GM18861 (cell line): ENCODE measurements around the gene ZNF148.

Experiments
- ATAC-seq: cut with Tn5 transposase; IDR thresholded peaks from one replicate; pipeline ENCODE4 v1.9.1; 2021; ENCODE audit not compliant: unreplicated experiment

ZNF148 gene

DNA sequence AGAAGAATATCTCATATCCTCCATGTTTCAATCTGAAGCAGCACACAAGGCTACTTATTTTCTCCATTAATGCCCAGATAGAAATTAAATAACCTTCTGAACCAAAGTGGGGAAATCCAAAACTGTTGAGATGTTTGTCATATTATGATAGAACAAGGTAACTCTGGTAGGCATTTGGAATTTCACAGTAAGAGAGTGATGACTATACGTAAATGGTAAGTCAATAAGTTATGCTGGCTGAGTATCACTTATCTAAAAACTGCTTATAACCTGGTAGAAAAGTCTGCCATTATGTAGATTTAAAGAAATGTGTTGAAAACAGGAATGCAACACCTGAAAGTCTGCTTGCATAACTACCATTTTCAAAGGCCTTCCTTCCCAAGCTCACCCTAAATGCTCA is 145.4 kb downstream of the ZNF148 start:
- no peak for ATAC-seq

DNA sequence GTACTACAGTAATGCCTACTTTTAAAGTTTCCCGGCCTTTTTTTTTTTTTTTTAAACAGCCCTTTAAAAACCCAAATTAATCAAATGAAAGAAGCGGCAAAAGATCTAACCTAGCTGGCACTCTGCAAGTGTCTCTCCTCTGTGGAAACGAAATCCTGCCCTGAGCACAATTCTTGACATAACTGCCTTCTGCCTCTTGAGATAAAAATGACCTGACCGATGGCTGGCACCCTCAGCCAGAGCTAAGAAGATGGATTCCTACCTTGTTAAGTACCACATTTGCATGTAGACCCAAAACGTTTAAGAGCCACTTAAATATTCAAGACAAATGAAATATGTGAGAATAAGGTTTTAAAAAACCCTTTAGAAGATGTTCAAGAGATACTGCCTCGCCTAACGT is 146.0 kb downstream of the ZNF148 start:
- ATAC-seq, result no peak

DNA sequence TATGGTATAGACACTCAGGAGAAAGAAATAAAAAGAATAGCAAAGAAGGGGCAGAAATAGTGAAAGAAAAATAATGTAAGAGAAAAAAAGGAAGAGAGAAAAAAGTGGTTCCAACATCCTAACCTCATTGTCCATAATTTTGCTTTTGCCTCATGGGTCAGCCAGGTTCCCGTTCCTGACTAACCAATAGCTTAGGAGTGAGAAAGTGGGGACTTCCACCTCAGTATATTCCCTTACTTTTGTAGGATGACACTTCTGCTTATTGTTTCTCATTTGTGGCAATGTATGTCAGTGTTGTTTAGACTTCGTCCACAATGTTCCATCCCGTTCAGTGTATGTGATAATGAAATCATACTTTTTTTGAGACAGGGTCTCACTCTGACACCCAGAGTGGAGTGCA is 153.3 kb downstream of the ZNF148 start:
- ATAC-seq, result no peak

DNA sequence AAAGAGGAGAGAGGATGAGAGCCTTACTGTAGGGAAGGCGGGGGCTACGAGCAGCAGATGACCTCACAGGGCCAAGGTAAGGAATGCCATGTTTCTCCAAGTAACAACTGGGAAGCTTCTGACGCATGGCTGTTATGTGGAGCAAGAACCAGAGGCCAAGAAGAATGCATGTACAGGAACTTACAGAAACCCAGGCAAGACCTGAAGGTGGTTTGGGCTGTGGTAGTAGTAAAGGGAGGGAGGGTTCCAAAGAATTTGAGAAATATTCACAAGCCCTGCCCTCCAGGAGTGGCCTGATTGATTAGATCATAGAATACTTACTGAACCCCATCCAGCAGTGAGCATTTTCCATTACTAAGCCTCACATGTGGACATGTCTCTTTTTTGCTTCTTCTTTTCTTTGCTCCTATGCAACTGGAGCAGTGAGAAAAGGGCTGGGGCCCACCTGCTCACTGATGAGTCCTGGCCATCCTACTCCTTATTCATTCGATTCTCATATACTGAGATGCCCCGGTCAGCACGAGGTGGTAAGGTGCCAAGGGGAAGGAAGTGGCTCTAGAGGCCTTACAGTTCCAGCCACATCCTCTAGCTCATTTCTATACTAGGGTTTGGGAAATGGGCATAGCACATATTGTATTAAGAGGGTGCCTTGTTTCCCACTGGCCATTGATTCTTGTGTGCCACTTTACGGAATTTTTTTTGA is 154.2 kb downstream of the ZNF148 start:
- ATAC-seq, result no peak

DNA sequence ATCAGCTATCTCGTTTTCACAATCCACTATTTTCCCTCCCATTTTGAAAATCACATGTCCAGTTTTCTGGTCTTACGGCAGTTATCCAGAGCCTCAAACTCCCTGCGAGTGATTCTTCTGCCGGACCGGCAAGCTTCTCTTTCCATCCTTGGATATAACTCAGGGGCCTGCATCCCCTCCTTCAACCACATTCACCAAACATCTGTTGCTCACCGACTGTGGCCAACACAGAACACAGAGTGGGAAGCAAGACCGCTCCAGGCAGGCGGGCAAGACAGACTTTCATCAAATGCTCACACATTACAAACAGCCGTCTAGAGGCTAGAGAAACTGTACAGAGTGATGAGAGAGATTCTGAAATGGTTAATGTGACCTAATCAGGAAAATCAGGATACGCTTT is 154.9 kb downstream of the ZNF148 start:
- ATAC-seq, result no peak

DNA sequence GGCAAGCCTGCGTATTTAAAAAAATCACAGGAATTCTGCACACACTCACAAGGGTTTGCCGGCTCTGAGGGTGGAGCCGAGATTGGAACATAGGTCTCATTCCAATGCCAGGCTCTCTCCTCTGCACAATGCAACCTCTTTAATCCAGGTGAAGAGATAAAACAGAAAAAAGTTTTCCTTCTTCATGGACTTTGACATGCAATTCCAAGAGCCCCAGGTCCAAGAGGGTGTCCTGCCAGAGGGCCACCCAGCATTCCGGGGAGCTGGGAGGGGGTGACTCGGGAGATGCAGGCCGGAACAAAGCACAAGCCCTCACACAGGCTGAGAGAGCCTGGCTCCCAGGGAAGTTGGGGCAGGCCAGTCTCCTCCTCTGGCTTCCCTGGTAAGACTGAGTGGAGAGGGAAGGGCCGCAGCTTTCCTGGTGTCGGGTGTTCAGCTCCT is 155.8 kb downstream of the ZNF148 start:
- no peak for ATAC-seq

DNA sequence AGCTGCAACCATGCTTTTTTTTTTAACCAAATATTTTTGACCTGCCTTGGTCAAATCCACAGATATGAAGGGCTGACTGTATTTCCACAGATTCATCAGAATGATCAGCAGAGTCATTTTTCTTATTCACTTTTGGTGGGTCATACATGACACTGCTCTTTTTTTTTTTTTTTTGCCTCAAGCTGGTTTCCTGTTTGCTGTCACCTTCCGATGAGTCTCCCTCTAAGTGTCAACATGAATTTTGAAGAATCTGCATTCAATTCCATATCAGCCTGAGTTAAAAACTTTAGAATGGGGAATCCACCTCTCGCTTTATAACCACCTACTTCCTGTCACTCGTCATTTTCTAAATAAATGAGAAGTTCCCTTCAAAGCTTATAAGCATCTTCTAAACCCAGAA is 160.4 kb downstream of the ZNF148 start:
- ATAC-seq, result no peak

DNA sequence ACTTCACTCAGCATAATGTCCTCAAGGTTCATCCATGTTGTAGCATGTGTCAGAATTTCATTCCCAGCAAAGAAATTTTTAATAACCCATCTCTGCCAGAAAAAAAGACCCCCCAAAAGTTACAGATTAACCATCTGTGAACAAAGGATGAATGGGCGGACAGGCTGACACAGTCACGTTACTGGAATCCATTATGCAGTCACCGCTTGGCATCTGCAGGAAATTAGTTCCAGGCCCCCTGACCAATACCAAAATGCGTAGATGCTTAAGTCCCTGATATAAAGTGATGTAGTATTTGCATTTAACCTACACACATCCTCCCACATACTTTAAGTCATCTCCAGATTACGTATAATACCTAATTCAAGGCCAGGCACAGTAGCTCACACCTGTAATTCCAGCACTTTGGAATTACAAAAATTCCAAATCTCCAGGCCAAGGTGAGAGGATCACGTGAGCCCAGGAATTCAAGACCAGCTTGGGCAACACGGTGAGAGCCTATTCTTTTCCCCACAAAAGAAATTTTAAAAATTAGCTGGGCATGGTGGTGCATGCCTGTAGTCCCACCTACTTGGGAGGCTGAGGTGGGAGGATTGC is 161.1 kb downstream of the ZNF148 start:
- ATAC-seq, result no peak

DNA sequence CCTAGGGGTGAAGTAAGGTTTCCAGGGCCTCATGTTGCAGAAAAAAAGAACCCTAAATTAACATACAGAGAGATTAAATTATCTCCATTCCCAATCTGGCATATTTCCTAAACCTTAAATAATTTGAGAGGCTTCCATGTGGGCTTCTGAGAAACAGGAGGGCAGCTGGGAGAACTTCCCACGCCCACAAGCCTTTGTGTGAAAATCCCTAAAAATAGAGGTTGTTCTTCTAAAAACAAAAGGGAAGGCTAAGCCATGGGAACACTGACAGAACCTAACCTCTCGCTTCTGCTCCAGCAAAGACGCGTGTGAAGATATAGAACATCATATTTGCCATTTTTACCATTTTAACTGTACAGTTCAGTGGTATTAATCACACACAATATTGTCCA is 161.8 kb downstream of the ZNF148 start:
- ATAC-seq, result no peak

DNA sequence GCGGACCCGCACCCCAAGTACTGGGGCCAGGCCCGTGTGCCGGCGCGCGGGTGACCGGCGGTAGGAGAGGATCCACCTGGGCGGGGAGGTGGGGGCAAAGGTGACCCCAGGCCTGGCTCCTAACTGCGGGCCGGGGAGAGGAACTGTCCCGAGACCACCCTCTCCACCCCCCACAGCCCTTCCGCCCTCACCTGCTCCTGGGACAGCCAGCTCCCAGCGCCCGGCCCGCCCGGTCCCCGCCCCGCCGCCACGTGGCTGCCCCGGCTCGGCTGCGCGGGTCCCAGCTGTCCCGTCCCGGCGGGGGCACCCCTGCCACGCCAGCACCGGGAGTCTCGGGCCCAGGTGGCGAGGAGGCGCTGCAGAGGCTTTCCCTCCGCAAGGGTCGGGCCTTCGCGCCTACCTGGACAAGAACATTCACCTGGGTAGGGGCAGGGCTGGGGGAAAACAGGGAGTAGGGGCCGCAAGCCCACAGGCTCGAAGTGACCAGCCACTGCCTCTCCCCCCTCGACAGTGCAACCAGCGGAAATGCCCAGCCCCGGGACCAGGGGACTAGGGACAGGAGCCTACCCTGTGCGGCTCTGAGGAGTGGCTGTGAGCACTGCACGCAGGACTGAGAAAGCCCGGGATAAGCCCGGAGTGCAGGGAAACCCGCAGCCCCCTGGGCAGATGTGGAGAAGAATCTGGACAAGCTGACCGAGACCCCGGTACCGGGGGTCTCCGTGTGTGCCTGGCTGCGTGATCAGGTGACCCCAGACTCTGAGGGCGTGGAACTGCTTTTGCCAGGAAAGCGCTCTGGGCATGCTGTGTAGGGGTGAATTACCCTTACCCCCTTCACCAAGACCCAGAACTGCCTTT is 162.4 kb downstream of the ZNF148 start, which contains the start of gene SLC12A8:
Gene SLC12A8, minus strand, starts transcription at position 240 of the 855 bp plus-strand sequence. CDS start 1,399 bp downstream, outside the sequence.
- no peak for ATAC-seq

DNA sequence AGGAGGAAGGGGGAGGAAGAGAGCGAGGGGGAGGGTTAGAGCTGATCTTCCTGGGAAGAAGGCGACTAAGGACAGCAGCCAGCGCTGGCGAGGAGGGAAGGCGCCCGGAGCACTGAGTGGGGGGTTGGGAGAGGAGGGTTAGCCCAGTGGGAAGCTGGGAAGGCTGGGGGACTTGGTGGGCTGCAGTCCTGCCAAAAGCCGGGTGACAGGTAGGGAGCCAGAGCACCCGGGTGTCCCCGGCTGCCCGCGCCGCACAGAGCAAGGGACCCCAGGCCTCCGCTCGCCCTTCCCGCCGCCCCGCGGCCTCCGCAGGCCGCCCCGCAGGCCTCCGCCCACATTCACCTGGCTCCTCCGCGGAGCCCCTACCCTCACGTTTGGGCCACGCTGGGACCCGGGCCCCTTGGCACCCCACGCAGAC is 163.0 kb downstream of the ZNF148 start:
- no peak for ATAC-seq

DNA sequence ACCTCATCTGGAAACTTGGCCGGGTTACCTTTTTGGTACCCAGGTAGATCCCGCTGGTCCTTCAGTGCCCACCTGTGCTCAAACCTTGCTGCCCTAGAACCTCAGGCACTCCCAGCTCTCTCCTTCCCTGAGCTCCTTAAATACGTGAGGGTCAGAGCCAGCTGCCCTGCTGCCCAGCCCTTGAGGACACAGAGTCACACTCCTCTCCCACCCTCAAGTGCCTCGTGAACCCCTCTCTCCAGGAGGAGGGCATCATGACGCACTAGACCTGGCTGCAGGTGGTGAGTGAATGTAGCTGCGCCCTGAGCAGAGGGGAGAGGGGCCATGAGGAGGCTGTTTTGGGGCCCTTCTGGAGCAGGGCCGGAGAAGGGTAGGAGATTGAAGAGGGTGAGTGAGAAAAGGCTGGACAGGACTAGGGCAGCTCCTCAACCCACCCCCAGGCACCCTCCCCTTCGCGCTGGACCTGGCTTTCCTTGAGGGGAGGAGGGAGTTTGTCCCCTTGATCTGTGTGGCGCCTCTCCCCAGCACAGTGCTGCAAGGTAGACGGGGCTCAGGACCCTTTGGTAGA is 163.5 kb downstream of the ZNF148 start:
- no peak for ATAC-seq

DNA sequence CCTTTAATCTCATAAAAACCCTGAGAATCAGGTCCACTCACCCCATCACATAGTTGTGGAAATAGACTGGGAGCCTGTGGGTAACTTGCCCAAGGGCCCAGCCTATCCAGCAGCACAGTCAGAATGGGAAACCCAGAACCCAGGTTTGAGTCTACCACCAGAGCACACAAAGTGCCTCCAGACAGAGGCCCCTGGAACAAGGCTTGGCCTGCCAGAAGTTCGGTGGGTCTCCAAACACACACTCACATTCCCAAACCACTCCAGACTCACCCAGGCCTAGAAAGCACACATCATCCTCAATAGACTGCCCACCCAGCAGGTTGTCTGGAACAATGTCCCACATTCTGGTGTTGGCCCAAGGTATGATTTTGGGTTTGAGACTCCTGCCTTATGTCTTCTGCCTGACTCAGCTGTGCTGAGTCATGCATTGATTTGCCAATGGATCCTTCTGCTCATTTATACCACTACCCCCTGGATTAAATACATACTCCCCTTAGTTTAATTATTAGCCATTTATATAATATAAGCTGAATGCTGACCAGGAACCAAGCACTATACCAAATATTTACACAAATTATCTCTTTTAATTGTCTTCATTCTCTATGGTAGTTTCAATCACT is 167.1 kb downstream of the ZNF148 start:
- ATAC-seq, result no peak

DNA sequence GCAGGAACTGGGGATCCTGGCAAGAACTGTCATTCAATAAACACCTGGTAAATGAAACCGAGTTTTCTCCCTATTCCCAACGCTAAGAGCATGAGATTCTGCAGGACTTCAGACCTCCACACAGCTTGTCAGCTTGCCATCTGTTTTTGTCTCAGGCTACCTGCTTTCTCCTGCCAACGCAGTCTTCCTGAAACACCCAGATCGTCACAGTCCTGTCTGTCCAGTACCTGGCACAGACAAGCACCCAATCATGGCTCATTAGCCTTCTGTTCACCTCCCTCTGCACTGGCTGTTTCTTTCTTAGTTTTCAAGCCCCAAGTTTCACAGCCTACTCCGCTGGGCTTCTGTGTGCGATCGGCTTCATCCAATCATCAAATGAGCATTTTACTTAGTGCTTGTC is 167.6 kb downstream of the ZNF148 start:
- no peak for ATAC-seq

DNA sequence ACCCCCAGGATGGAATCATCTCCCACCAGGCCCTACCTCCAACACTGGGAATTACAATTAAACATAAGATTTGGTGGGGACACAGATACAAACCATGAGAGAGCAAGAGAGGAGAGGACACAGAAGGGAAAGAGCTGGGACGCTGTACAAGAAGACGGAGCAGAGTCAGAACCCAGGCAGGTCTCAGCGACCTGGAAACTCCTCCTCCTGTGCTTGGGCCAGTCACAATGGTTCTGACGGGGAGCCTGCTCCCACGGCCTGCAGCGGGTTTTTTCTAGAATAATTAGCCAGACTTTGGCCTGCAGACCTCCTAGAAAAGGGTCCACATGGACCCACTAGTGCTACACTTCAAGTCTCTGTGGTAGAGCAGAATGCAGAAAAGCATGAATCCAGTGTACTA is 168.2 kb downstream of the ZNF148 start:
- no peak for ATAC-seq

DNA sequence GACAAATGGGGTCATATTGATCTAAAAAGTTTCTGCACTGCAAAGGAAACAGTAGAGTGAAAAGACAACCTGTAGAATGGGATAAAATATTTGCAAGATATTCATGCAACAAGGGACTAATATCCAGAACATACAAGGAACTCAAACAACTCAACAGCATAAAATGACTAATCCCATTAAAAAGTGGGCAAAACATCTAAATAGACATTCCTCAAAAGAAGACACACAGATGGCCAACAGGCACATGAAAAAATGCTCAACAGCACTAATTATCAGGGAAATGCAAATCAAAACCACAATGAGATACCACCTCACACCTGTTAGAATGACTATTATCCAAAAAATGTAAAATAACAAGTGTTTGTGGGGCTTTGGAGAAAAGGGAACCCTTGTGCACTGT is 171.4 kb downstream of the ZNF148 start:
- no peak for ATAC-seq

DNA sequence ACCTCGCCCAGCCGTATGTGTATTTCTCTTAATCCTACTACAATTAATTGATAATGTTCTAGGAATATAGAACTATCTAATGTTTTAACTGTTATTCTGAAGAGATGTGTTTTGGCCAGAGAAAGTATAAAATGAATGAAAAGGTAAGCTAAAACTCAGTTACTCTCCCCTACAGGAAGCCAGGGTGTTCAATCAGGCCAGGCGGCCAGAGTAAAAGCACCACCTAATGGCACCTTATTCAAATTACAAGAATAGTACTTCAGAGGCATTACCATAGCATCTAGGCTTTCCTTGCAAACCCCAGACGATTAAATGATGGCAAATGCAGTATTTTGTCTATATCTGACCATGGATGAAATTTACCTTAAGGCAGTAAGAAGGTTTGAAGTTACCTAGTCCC is 172.9 kb downstream of the ZNF148 start:
- no peak for ATAC-seq

DNA sequence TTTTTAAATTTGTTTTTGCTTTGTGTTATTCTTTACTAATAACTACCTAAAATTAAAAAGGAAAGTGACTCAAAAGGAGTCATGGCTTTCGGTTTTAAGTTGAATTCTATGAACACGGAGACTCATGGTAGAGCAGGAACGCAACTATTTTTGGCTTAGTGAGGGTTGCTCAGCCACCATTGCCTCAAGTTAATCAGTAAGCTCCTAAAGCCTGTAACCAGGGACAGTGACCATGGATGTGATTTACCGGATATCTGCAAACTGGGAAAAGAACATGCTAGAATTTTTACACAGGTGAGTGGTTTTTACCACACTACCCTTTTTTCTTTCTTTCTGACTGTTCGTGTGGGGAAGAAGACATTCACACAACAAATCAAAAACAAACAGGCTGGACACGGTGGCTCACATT is 174.4 kb downstream of the ZNF148 start:
- peak; percentile 78 for ATAC-seq

DNA sequence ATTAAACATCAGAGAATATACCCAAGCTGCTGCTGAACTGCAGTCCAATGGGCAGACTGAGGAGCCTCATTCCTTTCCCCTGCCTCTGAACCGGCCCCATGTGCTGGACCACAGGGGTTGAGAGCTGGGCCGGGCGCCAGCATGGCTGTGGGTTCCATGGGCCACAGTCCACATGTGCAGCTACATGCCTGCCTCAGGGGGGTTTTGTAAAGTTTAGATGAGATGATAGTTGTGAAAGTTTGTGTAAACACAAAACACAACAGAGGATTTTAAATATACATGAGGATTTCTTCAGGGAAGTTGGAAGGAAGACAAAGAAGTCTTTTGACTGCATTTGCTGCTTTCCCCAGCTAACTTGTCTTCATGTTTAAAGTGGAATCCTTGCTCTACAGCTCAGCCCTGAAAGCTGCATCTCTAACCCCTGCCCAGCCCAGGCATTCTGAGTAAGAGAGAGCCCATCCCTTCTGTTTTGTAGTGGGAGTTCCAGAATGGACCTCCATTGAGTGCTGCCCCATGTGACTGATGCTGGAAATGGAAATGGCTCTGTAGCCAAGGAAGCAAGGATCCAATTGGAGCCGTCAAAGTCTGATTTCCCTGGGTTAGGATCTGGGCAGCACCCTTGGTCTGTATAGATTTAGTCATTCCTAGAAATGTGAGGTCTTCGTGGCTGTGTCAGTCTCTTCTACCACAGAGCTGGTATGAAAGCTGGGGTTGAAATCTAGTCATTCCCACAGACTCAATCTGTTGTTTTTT is 180.1 kb downstream of the ZNF148 start:
- ATAC-seq, result no peak

DNA sequence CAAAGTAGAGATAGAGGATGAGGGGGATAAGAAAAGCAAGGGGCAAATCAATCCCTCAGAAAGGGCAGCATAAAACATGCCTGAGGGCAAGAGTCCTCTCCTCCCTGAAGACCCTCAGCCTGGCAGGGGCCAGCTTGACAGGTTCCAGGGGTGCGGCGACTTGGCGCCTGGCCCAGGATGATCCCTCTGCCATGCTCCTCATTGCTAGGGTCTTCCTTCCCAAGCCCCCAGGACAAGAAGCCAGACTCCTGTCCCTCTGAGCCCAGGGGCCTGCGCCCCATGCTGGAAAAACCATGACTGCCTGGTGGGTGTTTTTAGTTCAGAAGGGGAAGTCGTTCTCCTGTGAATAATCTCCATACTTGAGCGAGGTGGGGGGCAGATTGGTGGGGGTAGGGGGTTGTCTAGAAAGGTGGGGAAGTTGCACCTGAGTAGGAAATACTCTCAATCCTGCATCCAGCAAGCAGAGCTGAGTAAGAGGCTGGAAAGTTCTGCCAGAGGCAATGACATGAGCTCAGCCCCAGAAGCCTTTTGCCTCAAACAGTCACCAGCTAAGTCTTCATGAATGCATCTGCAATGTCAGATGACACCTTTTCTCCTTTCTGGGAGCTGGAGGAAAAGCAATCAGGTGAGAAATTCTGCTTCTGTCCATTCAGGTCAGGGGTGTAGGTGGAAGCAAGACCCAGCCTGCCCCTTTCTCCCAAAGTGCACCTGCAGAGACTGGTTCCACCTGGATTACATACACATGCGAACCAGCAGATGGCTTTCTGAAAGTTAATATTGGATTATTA is 180.9 kb downstream of the ZNF148 start:
- ATAC-seq, result no peak
